Mesenchymal stem cell (in vitro differentiated cells and primary cell): Measurements from ENCODE around the gene RGSL1. TPM values are rescaled to one million over a fixed set of nuclear protein-coding genes. Genes with fewer than 3 reads are reported as not detected.
A peak's percentile ranks its signal among the peaks of the same experiment; 100 is the strongest.

Source experiments
- DNase-seq: peaks from one replicate; pipeline ENCODE4 v3.0.0-alpha.2; 2013
- H2AFZ ChIP-seq: one replicate; pipeline ENCODE4 v1.6.1; 2013; ENCODE audit warnings: low read depth, mild to moderate bottlenecking, control low read depth, inconsistent platforms, low read length, moderate library complexity
- H2AK5ac ChIP-seq: 2 replicates; pipeline ENCODE4 v1.6.1; 2013; ENCODE audit warnings: low read length, moderate library complexity, mild to moderate bottlenecking, inconsistent platforms; ENCODE audit not compliant: severe bottlenecking
- H2BK120ac ChIP-seq: one replicate; pipeline ENCODE4 v1.6.1; 2013; ENCODE audit warnings: low read depth, mild to moderate bottlenecking, inconsistent platforms, low read length, moderate library complexity
- H2BK12ac ChIP-seq, 2 experiments: one replicate each; pipeline ENCODE4 v1.6.1; 2013; ENCODE audit warnings: inconsistent platforms in 2 of 2, low read length in 2 of 2, mild to moderate bottlenecking in 2 of 2, moderate library complexity in 2 of 2, control low read depth in 1 of 2
- H2BK15ac ChIP-seq: one replicate; pipeline ENCODE4 v1.6.1; 2013; ENCODE audit warnings: mild to moderate bottlenecking, low read depth, inconsistent platforms; ENCODE audit not compliant: poor library complexity, severe bottlenecking
- H2BK5ac ChIP-seq: 2 replicates; pipeline ENCODE4 v1.6.1; 2013; ENCODE audit warnings: low read depth, mild to moderate bottlenecking, low read length, control low read depth, inconsistent platforms; ENCODE audit not compliant: poor library complexity, severe bottlenecking
- H3K14ac ChIP-seq, 2 experiments: one replicate each; pipeline ENCODE4 v1.6.1; 2013; ENCODE audit warnings: inconsistent platforms in 2 of 2, low read length in 2 of 2, control low read depth in 1 of 2, mild to moderate bottlenecking in 1 of 2, moderate library complexity in 1 of 2
- H3K18ac ChIP-seq, 2 experiments: one replicate each; pipeline ENCODE4 v1.6.1; 2013; ENCODE audit warnings: inconsistent platforms in 2 of 2, low read length in 2 of 2, control low read depth in 1 of 2, low read depth in 1 of 2, mild to moderate bottlenecking in 1 of 2
- H3K23ac ChIP-seq, 2 experiments: one replicate each; pipeline ENCODE4 v1.6.1; 2013; ENCODE audit warnings: inconsistent platforms in 2 of 2, low read length in 2 of 2, mild to moderate bottlenecking in 2 of 2, moderate library complexity in 2 of 2, control low read depth in 1 of 2
- H3K27ac ChIP-seq: 2 replicates; pipeline ENCODE4 v1.5.1; 2013; ENCODE audit warnings: mild to moderate bottlenecking, moderate library complexity, low read length, control low read depth, inconsistent platforms; ENCODE audit not compliant: poor library complexity, severe bottlenecking
- H3K27me3 ChIP-seq, 2 experiments: 2 replicates each; pipeline versions ENCODE4 v1.6.1 to v1.7.0; 2013; ENCODE audit warnings: low read length in 2 of 2, mild to moderate bottlenecking in 2 of 2, moderate library complexity in 2 of 2, control low read depth in 1 of 2, inconsistent platforms in 1 of 2; ENCODE audit not compliant: control insufficient read depth in 1 of 2, insufficient read depth in 1 of 2
- H3K36me3 ChIP-seq, 2 experiments: 2 replicates each; pipeline versions ENCODE4 v1.6.1 to v1.7.0; 2013; ENCODE audit warnings: low read length in 2 of 2, control low read depth in 1 of 2, inconsistent platforms in 1 of 2, low read depth in 1 of 2, mild to moderate bottlenecking in 1 of 2; ENCODE audit not compliant: insufficient read depth in 2 of 2, control insufficient read depth in 1 of 2
- H3K4ac ChIP-seq, 2 experiments: one replicate each; pipeline ENCODE4 v1.6.1; 2013; ENCODE audit warnings: inconsistent platforms in 2 of 2, low read length in 2 of 2, mild to moderate bottlenecking in 2 of 2, moderate library complexity in 2 of 2, control low read depth in 1 of 2, low read depth in 1 of 2
- H3K4me1 ChIP-seq: 2 replicates; pipeline ENCODE4 v1.6.1; 2013; ENCODE audit warnings: low read depth, low read length, control low read depth; ENCODE audit not compliant: control insufficient read depth, insufficient read depth
- H3K4me2 ChIP-seq: 2 replicates; pipeline ENCODE4 v1.6.1; 2013; ENCODE audit warnings: low read length, mild to moderate bottlenecking, inconsistent platforms; ENCODE audit not compliant: poor library complexity, severe bottlenecking
- H3K4me3 ChIP-seq, 2 experiments: 2 replicates each; pipeline versions ENCODE4 v1.5.1 to v1.7.0; 2013; ENCODE audit warnings: low read length in 2 of 2, mild to moderate bottlenecking in 2 of 2, control low read depth in 1 of 2, low read depth in 1 of 2; ENCODE audit not compliant: insufficient read depth in 1 of 2
- H3K79me1 ChIP-seq: replicated peaks from 2 replicates; pipeline ENCODE4 v1.6.1; 2013; ENCODE audit warnings: mild to moderate bottlenecking, control low read depth, low read length, inconsistent platforms; ENCODE audit not compliant: poor library complexity, severe bottlenecking
- H3K9ac ChIP-seq: 2 replicates; pipeline ENCODE4 v1.7.0; 2013; ENCODE audit warnings: mild to moderate bottlenecking, low read length, moderate library complexity
- H3K9me3 ChIP-seq: 2 replicates; pipeline ENCODE4 v1.7.0; 2013; ENCODE audit warnings: mild to moderate bottlenecking, low read length; ENCODE audit not compliant: control insufficient read depth
- H4K8ac ChIP-seq: one replicate; pipeline ENCODE4 v1.6.1; 2013; ENCODE audit warnings: inconsistent platforms, mild to moderate bottlenecking, low read length, moderate library complexity
- H4K91ac ChIP-seq: one replicate; pipeline ENCODE4 v1.6.1; 2013; ENCODE audit warnings: mild to moderate bottlenecking, low read length, inconsistent platforms
- WGBS: methylation state at CpG from one replicate; pipeline ENCODE4 v1.1.7; 2013; ENCODE audit warnings: mixed read lengths; 5-methylcytosine and 5-hydroxymethylcytosine counted together
- small RNA-seq: library from polyadenylated mRNA; stranded (forward); fragments of <200 nt; extraction: miRNeasy Mini kit (QIAGEN cat#:217004); gene quantifications from one replicate; pipeline ENCODE3, GENCODE V24; 2013; ENCODE audit warnings: low read depth

Gene RGSL1

DNA sequence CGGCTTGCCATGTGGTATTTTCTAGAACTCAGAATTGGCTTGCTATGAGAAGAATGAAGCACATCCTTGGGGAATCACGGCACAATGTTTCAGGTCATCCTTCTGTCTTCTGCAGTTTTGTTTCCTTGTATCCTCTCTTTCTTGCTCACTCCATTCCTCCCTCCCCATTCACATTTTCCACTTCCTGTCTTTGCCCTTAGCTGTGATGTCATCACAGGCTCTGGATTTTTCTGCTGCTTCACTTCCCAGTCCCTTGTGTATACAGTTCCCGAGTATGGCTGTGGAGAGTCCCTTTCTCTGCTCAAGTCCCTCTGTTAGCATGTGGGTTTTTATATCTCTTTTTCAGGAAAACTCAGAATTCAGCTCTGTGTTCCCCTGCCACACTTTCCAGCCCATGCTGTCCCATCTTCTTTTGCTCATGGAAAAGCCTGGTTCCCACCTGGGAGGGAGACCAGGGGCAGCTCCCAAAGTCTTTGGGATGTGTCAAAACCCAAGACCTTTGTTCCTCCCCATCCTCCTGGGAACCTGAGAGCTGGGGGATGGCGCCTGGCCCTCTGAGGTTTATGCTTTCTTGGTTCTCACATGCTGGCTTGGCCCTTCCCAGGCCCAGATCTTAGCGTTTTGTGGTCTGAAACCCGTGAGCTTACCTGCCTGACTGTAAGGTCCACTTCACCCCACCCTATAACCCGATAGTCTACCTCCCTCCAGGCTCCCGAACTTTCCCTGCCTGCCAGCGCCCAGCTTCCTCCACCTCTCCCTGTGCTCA, 159.1 kb downstream of the RGSL1 start:
- H2BK5ac ChIP-seq: no peak overlapping the region
- WGBS: 79% methylated on average over 9 of the region's 9 CpGs
- peaks cover 9% of the 10 kb centered on the region for H3K4me1 ChIP-seq

More for the DNA sequence above, 159.1 kb downstream of the RGSL1 start:
- H3K14ac ChIP-seq: no peak overlapping the region
- H3K18ac ChIP-seq: peak overlapping the region; percentile 45 to 49
- H3K27me3 ChIP-seq: peaks cover 12 to 58% of the 10 kb centered on the region in 2 experiments
- H2AFZ ChIP-seq: no peak overlapping the region
- no peak overlapping the region for H3K23ac ChIP-seq
- H2BK120ac ChIP-seq: no peak overlapping the region
- H2AK5ac ChIP-seq: no peak overlapping the region
- no peak overlapping the region for H3K4me2 ChIP-seq
- H3K79me1 ChIP-seq: no peaks in the 10 kb centered on the region
- peak overlapping the region in 1 of 2 experiments; percentile 47 for H3K4ac ChIP-seq
- H4K8ac ChIP-seq: peak overlapping the region; percentile 69
- H4K91ac ChIP-seq: peak overlapping the region; percentile 70
- H2BK12ac ChIP-seq: peak overlapping the region; percentile 73 to 79
- H3K4me3 ChIP-seq: no peak overlapping the region
- no peak overlapping the region for H3K9ac ChIP-seq
- H2BK15ac ChIP-seq: peak overlapping the region; percentile 71
- DNase-seq: peak; percentile 93
- no peak overlapping the region for H3K27ac ChIP-seq
- H3K9me3 ChIP-seq: no peaks in the 10 kb centered on the region
- no peaks in the 10 kb centered on the region for H3K36me3 ChIP-seq

Small RNAs within 50 kb of the gene (small RNA-seq; reads per million reads assigned to genes)
- not detected for gene RF00017
